H9 (cell line): ENCODE data around the gene MOCOS. TPM values are rescaled to one million over a fixed set of nuclear protein-coding genes. Genes with fewer than 3 reads are reported as not detected.

Experiments used
- DNase-seq: peaks from one replicate; pipeline ENCODE4 v3.0.0-alpha.2; 2017
- H2AFZ ChIP-seq: one replicate; pipeline ENCODE4 v1.6.1; 2013; ENCODE audit warnings: mild to moderate bottlenecking, low read length, control low read depth, moderate library complexity
- H2AK5ac ChIP-seq: 2 replicates; pipeline ENCODE4 v1.6.1; 2013; ENCODE audit warnings: low read length, control low read depth, mixed read lengths; ENCODE audit not compliant: insufficient read length
- H2BK120ac ChIP-seq: one replicate; pipeline ENCODE4 v1.6.1; 2013; ENCODE audit warnings: low read depth, mild to moderate bottlenecking, low read length, control low read depth, inconsistent platforms; ENCODE audit not compliant: poor library complexity, severe bottlenecking
- H2BK12ac ChIP-seq: 2 replicates; pipeline ENCODE4 v1.6.1; 2013; ENCODE audit warnings: low read length, control low read depth, mixed read lengths, low read depth; ENCODE audit not compliant: insufficient read length
- H2BK15ac ChIP-seq: 2 replicates; pipeline ENCODE4 v1.6.1; 2013; ENCODE audit warnings: low read depth, low read length, control low read depth
- H2BK20ac ChIP-seq: one replicate; pipeline ENCODE4 v1.6.1; 2013; ENCODE audit warnings: low read depth, mild to moderate bottlenecking, low read length, control low read depth, inconsistent platforms; ENCODE audit not compliant: poor library complexity, severe bottlenecking
- H2BK5ac ChIP-seq: 2 replicates; pipeline ENCODE4 v1.6.1; 2013; ENCODE audit warnings: low read length, control low read depth, mixed read lengths; ENCODE audit not compliant: insufficient read length
- H3K14ac ChIP-seq: 2 replicates; pipeline ENCODE4 v1.6.1; 2013; ENCODE audit warnings: low read length, control low read depth; ENCODE audit not compliant: insufficient read depth
- H3K18ac ChIP-seq: 2 replicates; pipeline ENCODE4 v1.6.1; 2013; ENCODE audit warnings: low read depth, mild to moderate bottlenecking, mixed read lengths, low read length, control low read depth; ENCODE audit not compliant: insufficient read length
- H3K23ac ChIP-seq: 2 replicates; pipeline ENCODE4 v1.6.1; 2013; ENCODE audit warnings: low read length, control low read depth, mixed read lengths, low read depth; ENCODE audit not compliant: insufficient read length
- H3K23me2 ChIP-seq: 2 replicates; pipeline ENCODE4 v1.6.1; 2013; ENCODE audit warnings: low read depth, mild to moderate bottlenecking, mixed read lengths, low read length, control low read depth; ENCODE audit not compliant: insufficient read length, poor library complexity, severe bottlenecking
- H3K27ac ChIP-seq: 2 replicates; pipeline ENCODE4 v1.5.1; 2013; ENCODE audit warnings: low read length, control low read depth, mixed read lengths, low read depth; ENCODE audit not compliant: insufficient read length
- H3K27me3 ChIP-seq: 2 replicates; pipeline ENCODE4 v1.6.1; 2013; ENCODE audit warnings: low read length, control low read depth, inconsistent platforms; ENCODE audit not compliant: insufficient read depth
- H3K4ac ChIP-seq: 2 replicates; pipeline ENCODE4 v1.6.1; 2013; ENCODE audit warnings: low read depth, mild to moderate bottlenecking, control low read depth, inconsistent platforms, low read length, moderate library complexity
- H3K4me1 ChIP-seq: 2 replicates; pipeline ENCODE4 v1.6.1; 2013; ENCODE audit warnings: low read length, control low read depth, inconsistent platforms; ENCODE audit not compliant: insufficient read depth
- H3K4me2 ChIP-seq: 2 replicates; pipeline ENCODE4 v1.6.1; 2013; ENCODE audit warnings: low read length, control low read depth, mixed read lengths; ENCODE audit not compliant: insufficient read length, insufficient read depth
- H3K56ac ChIP-seq: 2 replicates; pipeline ENCODE4 v1.6.1; 2013; ENCODE audit warnings: low read depth, mild to moderate bottlenecking, mixed read lengths, low read length, control low read depth; ENCODE audit not compliant: insufficient read length
- H3K79me1 ChIP-seq: 2 replicates; pipeline ENCODE4 v1.6.1; 2013; ENCODE audit warnings: low read depth, mild to moderate bottlenecking, moderate library complexity, low read length, control low read depth, inconsistent platforms; ENCODE audit not compliant: insufficient read depth, poor library complexity, severe bottlenecking
- H3K79me2 ChIP-seq: 2 replicates; pipeline ENCODE4 v1.6.1; 2013; ENCODE audit warnings: low read length, control low read depth, inconsistent platforms; ENCODE audit not compliant: insufficient read depth
- H3K9ac ChIP-seq: 2 replicates; pipeline ENCODE4 v1.6.1; 2013; ENCODE audit warnings: low read length, control low read depth, mixed read lengths; ENCODE audit not compliant: insufficient read length; ENCODE audit errors: extremely low read depth
- H3K9me3 ChIP-seq: one replicate; pipeline ENCODE4 v1.6.1; 2013; ENCODE audit warnings: low read depth, low read length, inconsistent platforms; ENCODE audit not compliant: control insufficient read depth
- H3T11ph ChIP-seq: one replicate; pipeline ENCODE4 v1.6.1; 2013; ENCODE audit warnings: mild to moderate bottlenecking, low read length, control low read depth, inconsistent platforms
- H4K20me1 ChIP-seq: one replicate; pipeline ENCODE4 v1.6.1; 2013; ENCODE audit not compliant: control insufficient read depth, insufficient read length, insufficient read depth
- H4K5ac ChIP-seq: 2 replicates; pipeline ENCODE4 v1.6.1; 2013; ENCODE audit warnings: low read depth, mild to moderate bottlenecking, mixed read lengths, low read length, control low read depth; ENCODE audit not compliant: insufficient read length
- H4K8ac ChIP-seq: replicated peaks from 2 replicates; pipeline ENCODE4 v1.6.1; 2013; ENCODE audit warnings: low read length, control low read depth, mixed read lengths, low read depth; ENCODE audit not compliant: insufficient read length
- H4K91ac ChIP-seq: 2 replicates; pipeline ENCODE4 v1.6.1; 2013; ENCODE audit warnings: low read depth, mild to moderate bottlenecking, moderate library complexity, mixed read lengths, low read length, control low read depth; ENCODE audit not compliant: insufficient read length
- H3K27ac Mint-ChIP-seq, 3 experiments: 2 replicates in 2 of 3; 3 replicates in 1 of 3; pipeline ENCODE4 v1.8.0; 2020 to 2021; ENCODE audit warnings: mixed read lengths in 3 of 3, mild to moderate bottlenecking in 1 of 3, moderate library complexity in 1 of 3
- H3K27me3 Mint-ChIP-seq: 2 replicates; pipeline ENCODE4 v1.8.0; 2021; ENCODE audit warnings: low read depth, mild to moderate bottlenecking, moderate library complexity, mixed read lengths
- H3K36me3 Mint-ChIP-seq, 3 experiments: 2 replicates in 2 of 3; 3 replicates in 1 of 3; pipeline ENCODE4 v1.8.0; 2020 to 2021; ENCODE audit warnings: low read depth in 3 of 3, mixed read lengths in 3 of 3; ENCODE audit not compliant: insufficient read depth in 1 of 3
- H3K4me1 Mint-ChIP-seq, 2 experiments: 2 replicates each; pipeline ENCODE4 v1.8.0; 2020; ENCODE audit warnings: mixed read lengths in 2 of 2
- H3K4me3 Mint-ChIP-seq, 2 experiments: 2 replicates in 1 of 2; 3 replicates in 1 of 2; pipeline ENCODE4 v1.8.0; 2020 to 2021; ENCODE audit warnings: mild to moderate bottlenecking in 2 of 2, mixed read lengths in 2 of 2, moderate library complexity in 1 of 2
- H3K9me3 Mint-ChIP-seq, 2 experiments: 2 replicates in 1 of 2; 3 replicates in 1 of 2; pipeline ENCODE4 v1.8.0; 2020; ENCODE audit warnings: mild to moderate bottlenecking in 2 of 2, mixed read lengths in 2 of 2, moderate library complexity in 1 of 2
- CTCF ChIP-seq: fragments of 200-600 bp; sonication (generic); conservative IDR thresholded peaks from 3 replicates; pipeline ENCODE4 v1.8.0; 2021; ENCODE audit warnings: antibody characterized with exemption, mild to moderate bottlenecking
- WGBS: extraction: QIAGEN DNeasy Blood & Tissue Kit; methylation state at CpG from one replicate; pipeline ENCODE4 v1.1.7; 2013; ENCODE audit warnings: missing lambda C conversion rate, low lambda C conversion rate, mixed read lengths; ENCODE audit not compliant: insufficient read length; ENCODE audit errors: extremely low coverage; 5-methylcytosine and 5-hydroxymethylcytosine counted together
- total RNA-seq: library from RNA; stranded (reverse); gene quantifications from 2 replicates; pipeline ENCODE4 v1.2.1, GENCODE V29; 2021

MOCOS gene
- total RNA-seq, 1 experiment from 2014 or later = 6.0 TPM

GRCh38 chr18:36181898-36182506, 5.3 kb upstream of the MOCOS start:
- Histone ChIP-seq H2AK5ac (no peak overlapping the region), H3K27ac (no peak overlapping the region), H2BK15ac (no peak overlapping the region), H2BK12ac (no peak overlapping the region), H4K20me1 (no peaks in the 10 kb centered on the region), H3T11ph (no peak overlapping the region), H2BK120ac (no peak overlapping the region), H3K23me2 (peaks cover 9% of the 10 kb centered on the region), H2BK20ac (no peak overlapping the region), H3K56ac (no peak overlapping the region), H3K18ac (no peak overlapping the region), H4K8ac (no peak overlapping the region), H3K27me3 (peaks cover 2% of the 10 kb centered on the region; the same call in 1 of the 2 replicates), H3K4me1 (no peaks in the 10 kb centered on the region; the same call in 1 of the 2 replicates), H3K4ac (no peak overlapping the region), H3K9ac (no peak overlapping the region), H3K79me2 (no peaks in the 10 kb centered on the region), H3K9me3 (no peaks in the 10 kb centered on the region), H4K5ac (no peak overlapping the region), H2BK5ac (no peak overlapping the region), H3K23ac (no peak overlapping the region), H3K14ac (no peak overlapping the region), H3K4me2 (no peak overlapping the region), H4K91ac (no peak overlapping the region), H3K79me1 (no peaks in the 10 kb centered on the region), H2AFZ (no peak overlapping the region)
- no peak for TF ChIP-seq CTCF
- H3K36me3 Mint-ChIP-seq = peaks cover 0 to 5% (median 0%) of the 10 kb centered on the region in 3 experiments; a peak in 2 of 7 replicates
- no CpG with 5 or more reads among the region's 3 CpGs for WGBS
- DNase-seq = no peak
- H3K4me3 Mint-ChIP-seq = no peak overlapping the region
- no peak overlapping the region for H3K27ac Mint-ChIP-seq
- H3K4me1 Mint-ChIP-seq = peaks cover 26 to 27% of the 10 kb centered on the region in 2 experiments
- H3K27me3 Mint-ChIP-seq = peaks cover 35% of the 10 kb centered on the region
- H3K9me3 Mint-ChIP-seq = no peaks in the 10 kb centered on the region; a peak in 1 of 5 replicates
